NCI-H69 (cell line): ENCODE measurements around the gene ANKRD28.

ENCODE experiments used
- DNase-seq: peaks from one replicate; lab custom pipeline; 2025; lab: John Stamatoyannopoulos, UW

ANKRD28 gene

DNA sequence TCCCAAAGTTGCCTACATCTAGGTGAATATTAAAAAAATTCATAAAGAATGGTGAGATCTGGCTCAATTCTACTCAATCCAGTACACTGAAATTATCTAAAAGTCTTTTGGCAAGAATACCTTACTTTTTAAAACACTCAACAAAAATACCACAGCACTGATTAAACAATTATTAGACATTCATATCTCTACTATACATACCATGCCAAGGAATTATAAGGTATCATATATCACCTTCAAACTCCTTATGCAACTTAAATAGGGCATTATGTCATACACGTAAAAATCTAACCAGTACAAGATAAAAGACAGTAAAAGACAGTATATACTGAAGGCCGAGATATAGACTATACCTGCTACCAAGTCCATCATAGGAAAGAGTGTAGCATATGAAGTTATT lies 6.1 kb upstream of the ANKRD28 start:
- no peak for DNase-seq

GRCh38 chr3:15801298-15801697 lies 3.5 kb upstream of the ANKRD28 start:
- no peak for DNase-seq

GRCh38 chr3:15800780-15801179 lies 3.0 kb upstream of the ANKRD28 start:
- DNase-seq = no peak

DNA sequence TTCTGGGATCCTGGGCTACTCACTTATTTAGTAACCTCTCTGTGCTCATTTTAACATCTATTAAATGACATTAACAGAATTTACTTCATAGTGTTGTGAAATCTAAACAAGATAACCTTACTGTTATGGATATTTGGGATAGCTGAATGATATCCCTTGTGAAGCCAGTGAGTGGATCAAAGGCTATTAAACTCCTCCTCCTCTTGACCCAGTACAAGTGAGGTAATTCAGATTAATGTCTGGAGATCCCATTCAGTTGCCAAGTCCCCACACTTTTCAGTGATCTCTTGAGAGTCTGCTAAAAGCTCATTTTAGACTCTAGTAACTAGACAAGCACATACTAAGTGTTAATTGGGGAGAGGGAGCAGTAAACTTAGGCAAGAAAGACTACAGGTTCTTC lies 2.5 kb upstream of the ANKRD28 start:
- DNase-seq = no peak

- no peak for DNase-seq
Observed at GRCh38 chr3:15798533-15799245, 910 bp upstream of the ANKRD28 start.

DNA sequence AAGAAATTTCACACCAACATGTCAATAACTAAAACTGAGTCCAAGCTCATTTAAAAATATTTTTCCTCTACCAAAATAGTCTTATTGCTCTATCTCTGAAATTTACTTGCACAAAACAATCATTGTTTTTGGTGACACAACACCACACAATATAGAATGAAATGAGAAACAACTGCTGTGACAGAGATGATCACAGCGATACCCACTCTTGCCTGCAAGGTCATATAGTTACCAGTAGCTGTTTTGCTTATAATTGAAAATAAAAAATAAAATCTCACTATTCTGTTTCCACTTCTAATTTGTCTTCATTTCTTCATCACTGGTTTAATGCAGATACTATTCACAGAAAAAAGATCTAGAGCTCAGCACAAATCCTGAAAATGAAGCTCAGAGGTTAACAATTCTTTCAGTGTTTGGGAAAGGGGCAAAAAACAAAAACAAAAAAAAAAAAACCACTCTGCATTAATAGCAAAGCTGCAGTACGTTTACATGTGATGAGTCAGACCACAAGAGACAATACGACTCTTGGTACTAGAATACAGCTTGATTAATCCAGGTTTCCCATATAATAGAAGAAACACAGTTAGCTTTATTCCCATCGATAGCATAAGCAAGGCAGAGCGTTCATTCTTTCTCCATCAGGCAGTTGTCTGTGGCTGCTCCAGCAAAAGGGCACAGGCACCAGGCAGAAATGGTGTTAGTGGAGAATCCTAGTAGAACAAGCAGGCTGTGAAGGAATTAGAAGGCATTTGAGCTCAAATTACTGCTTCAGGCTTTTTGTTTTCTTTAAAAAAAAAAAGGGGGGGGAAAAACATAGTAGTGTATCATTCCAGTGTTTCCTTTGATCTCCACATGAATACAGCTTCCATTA lies 773 bp downstream of the ANKRD28 start:
- DNase-seq = peak; percentile 11

DNA sequence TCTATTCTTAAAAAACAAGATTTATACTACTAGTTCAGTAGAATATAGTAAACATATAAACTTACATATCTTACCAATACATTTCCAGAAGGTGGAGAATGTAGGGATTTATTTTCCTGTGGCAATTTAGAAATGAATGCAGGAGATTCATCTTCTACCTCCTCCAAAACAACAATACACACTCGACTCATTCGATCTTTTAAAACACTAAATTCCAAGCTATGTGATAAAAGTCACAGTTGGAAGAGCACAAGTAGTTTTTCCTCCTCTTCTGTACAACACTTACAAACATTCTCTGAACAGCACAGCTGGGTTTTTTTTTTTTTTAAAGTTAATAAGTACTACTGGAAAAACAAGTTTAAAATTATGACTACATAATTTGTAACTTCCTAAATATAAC lies 1.4 kb downstream of the ANKRD28 start:
- DNase-seq = no peak

- DNase-seq = no peak
Observed at GRCh38 chr3:15795651-15796308, 2.0 kb downstream of the ANKRD28 start.

DNA sequence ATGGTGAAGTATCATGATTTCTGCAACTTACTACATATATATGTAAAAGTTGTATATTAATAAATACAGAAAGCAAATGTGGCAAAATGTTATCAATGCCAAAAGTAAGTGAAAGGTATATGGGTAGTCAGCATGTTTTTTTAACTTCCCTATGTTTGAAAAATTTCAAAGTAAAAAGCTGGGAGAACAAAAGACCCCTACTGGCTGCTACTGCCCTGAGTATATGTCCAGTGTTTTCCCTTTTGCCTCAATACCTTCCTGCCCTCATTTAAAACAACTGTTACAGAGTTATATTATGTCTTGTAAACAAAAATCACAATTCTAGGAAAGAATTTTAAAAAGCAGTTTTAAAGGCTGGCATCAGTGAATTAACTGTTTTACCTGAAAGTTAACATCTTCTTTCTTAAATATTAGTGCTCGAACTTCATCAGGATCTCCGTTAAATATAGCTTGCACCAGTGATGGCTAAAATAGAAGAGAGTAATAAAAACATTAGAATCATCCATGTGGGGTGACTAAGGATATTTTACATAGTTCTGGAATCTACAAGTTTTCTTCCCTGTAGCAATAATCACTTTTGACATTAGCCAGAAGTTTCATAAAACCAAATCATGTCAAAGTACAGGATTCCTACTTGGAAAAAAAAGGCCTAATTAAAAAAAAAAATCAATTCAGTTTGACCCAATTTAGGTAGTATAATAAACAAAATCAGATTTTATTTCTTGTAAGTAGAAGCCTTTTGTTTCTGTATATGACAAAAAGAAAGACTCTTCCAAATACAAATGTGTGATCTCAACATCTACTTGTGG lies 2.7 kb downstream of the ANKRD28 start:
- no peak for DNase-seq

GRCh38 chr3:15794303-15794771 lies 3.4 kb downstream of the ANKRD28 start:
- DNase-seq = no peak

DNA sequence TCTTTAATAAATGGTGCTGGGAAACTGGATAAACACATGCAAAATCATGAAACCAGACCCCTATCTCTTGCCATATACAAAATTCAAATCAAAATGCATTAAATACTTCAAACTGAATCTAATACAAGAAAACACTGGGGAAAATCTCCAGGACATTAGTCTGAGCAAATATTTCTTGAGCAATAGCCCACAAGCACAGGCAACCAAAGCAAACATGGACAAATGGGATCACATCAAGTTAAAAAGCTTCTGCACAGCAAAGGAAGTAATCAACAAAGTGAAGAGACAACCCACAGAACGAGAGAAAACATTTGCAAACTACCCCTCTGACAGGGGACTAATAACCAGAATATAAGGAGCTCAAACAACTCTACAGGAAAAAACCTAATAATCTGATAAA lies 6.3 kb downstream of the ANKRD28 start:
- DNase-seq = no peak

- DNase-seq = no peak
Observed at GRCh38 chr3:15787941-15788340, 9.8 kb downstream of the ANKRD28 start.

DNA sequence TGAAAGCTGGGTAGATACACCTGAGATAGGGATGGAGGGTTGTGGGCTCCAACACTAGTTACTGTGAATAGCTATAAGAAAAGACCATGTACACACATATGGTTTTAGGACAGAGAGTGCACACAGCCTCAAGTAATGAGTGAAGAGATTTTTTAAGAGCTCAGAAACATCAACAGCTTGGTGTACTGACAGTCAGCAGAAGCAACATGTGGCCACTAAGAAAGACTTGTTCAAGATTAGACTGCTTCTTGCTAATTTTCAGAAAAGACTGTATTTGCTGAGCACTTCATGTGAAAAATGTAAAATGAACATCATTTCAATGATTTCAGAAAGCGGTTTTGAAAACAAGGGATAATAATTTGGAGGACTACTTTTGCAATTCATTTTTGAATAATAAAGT lies 10.3 kb downstream of the ANKRD28 start:
- DNase-seq = no peak

GRCh38 chr3:15783361-15783969 lies 14.3 kb downstream of the ANKRD28 start:
- DNase-seq = no peak

DNA sequence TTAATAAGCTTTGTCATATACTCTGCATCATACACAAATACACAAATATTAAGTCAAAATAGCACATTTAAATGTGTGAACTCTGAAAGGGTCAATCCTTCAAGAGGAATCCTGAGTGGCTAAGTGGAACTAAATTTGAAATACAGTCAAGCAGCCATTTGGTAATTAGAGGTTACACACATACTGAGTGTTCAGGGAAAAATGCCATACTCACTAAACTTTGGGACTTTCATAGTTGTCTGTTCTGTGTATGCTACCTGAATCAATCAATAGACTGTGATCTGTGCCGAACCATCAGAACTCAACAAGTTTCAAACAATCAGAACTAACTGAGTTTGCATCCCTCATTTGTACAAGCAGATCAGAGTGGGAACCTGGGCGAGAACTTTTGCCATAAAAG lies 15.3 kb downstream of the ANKRD28 start:
- no peak for DNase-seq

- DNase-seq = no peak
Observed at GRCh38 chr3:15781637-15782402, 16.0 kb downstream of the ANKRD28 start.

GRCh38 chr3:15781131-15781530 lies 16.6 kb downstream of the ANKRD28 start:
- DNase-seq = no peak

DNA sequence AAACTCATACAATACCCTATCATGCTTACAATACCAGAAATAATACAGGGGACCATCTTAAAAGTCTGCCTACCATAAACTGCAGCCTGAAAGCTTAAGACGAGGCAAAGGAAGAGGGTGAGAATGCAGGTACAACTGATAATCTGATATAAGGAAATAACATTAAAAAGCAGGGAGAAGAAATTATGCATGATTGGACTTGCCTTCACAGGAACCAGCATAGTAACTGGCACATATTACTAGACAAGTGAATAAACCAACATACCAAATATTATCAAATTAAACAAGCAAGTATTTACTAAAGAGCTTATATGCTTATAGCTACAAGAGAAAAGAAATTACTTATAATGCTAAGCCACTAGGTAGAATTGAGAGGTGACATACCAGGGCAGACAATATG lies 18.7 kb downstream of the ANKRD28 start:
- DNase-seq = no peak

DNA sequence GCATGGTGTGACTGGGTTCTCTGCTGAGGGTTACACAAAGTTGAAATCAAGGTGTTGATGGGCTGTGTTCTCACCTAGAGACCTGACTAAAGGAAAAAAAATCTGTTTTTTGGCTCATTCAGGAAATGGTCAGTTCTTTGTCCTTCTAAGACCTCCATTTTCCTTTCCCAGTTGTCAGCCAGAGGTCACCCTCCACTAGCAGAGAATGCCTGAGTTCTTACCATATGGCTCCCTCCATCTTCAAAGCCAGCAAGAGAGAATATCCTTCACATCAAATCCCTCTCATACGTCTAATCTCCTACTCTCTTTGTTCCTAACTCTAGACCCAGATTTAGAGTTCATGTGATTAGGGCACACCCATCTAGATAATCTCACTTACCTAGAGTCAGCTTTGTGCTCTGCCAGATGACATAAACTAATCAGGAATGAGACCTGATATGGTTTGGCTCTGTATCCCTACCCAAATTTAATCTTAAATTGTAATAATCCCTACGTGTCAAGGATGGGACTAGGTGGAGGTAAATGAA lies 19.4 kb downstream of the ANKRD28 start:
- DNase-seq = no peak

DNA sequence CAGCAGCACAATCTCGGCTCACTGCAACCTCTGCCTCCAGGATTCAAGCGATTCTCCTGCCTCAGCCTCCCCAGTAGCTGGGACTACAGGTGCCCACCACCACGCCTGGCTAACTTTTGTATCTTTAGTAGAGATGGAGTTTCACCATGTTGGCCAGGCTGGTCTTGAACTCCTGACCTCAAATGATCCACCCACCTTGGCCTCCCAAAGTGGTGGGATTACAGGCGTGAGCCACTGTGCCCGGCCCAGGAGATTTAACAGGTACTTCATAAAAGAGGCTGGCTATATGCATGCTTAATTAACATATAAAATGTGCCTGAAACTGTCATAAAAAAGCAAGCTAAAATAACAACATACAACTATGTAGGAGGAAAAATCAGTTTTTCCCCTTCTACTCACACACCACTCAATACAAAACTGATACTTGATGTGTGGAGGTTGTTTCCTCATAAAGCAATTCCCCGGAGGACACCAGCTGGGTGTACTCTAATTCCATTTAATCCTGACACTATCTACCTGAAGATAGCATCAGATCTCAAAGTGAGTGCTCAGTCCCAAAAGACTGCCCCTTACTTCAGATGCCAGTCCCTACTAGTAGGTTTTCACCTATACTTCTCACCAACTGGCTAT lies 22.7 kb downstream of the ANKRD28 start:
- DNase-seq = peak; percentile 0
